A172 (cell line): ENCODE data around the gene PPARD. TPM values are rescaled to one million over a fixed set of nuclear protein-coding genes. Genes with fewer than 3 reads are reported as not detected.

Experiments
- DNase-seq: peaks from one replicate; pipeline ENCODE4 v3.0.0-alpha.2; 2015; ENCODE audit warnings: low spot score
- total RNA-seq: library from RNA; depleted of rRNA; stranded (reverse); fragments of >200 nt; shearing (Covaris generic); gene quantifications from 2 replicates; pipeline ENCODE4 v1.2.3, GENCODE V29; 2014; rRNA removed

The PPARD gene
- total RNA-seq, 1 experiment from 2014 or later, result 7.2 TPM

DNA sequence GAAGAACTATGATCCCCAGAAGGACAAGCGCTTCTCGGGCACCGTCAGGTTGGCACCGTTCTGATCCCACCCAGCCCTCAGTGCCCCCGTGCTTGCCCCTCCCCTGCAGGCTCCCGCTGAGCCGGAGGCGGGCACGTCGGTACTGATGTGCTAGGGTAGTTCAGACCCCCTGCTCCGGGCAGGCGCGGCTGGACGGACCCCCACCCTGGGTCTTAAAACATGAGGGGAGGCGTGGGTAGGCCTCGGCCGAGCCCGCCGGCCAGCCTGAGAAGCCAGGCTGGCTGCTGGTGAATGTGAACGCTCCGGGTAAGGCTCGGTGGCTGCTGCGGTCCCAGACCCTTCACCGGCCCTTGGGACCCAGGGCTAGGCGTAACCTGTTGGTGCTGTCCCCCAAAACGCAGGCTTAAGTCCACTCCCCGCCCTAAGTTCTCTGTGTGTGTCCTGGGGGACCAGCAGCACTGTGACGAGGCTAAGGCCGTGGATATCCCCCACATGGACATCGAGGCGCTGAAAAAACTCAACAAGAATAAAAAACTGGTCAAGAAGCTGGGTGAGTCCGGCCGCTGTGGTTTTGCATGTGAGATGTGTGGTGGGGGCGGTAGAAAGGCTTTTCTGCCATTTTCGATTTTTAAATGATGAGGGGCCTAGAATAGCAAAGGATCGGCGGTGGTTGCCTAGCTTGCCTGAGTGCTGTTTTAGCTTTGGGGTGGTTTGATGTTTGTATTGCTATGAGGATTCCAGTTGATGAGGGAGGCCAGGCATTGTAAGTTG lies 126.8 kb downstream of the PPARD start:
- no peak for DNase-seq

DNA sequence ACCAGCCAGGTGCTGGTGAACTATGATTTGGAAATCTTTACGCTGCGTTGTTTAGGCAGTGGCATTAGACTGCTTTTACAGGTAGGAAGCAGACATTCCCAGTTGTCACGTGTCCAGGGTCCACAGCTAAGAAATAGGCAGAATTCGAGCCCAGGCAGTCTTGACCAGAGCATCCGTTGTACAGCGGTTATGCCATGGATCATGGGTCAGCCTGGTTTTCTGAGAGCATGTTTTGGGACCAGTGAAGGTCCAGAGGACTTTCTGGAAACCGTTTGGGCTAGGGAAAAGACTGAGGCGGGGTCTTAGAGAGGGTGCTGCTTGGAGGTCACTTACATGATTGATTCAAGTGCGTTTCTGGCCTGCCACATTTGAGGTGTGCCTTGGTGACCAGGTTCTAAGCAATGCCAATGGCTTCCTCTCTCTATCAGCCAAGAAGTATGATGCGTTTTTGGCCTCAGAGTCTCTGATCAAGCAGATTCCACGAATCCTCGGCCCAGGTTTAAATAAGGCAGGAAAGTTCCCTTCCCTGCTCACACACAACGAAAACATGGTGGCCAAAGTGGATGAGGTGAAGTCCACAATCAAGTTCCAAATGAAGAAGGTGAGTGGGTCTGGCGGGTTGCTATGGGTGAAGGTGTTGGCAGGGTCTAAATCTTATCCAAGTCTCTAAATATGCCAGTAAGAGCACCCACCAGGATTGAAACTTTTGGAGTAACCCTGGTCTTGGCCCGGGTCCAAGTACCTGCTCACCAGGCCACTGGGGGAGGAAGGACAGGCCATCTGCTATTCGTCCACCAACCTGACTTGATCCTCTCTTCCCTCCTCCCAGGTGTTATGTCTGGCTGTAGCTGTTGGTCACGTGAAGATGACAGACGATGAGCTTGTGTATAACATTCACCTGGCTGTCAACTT lies 127.6 kb downstream of the PPARD start:
- DNase-seq, result no peak

DNA sequence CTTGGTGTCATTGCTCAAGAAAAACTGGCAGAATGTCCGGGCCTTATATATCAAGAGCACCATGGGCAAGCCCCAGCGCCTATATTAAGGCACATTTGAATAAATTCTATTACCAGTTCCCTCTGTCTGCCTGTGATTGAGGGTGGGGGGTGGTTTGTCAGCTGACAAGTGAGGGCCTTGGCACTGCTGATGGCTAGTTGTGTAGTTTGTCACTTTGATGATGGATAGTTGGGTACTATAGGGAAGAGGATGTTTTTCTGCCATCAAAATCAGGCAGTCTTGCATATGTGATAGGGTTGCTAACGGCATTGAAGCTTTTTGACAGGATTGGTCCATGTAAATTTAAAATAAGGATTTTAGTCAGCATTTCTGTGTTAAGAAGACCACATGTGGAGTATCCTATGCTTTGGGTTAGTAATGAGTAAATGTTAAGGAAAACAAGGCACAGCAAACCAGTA lies 128.3 kb downstream of the PPARD start:
- DNase-seq, result no peak

DNA sequence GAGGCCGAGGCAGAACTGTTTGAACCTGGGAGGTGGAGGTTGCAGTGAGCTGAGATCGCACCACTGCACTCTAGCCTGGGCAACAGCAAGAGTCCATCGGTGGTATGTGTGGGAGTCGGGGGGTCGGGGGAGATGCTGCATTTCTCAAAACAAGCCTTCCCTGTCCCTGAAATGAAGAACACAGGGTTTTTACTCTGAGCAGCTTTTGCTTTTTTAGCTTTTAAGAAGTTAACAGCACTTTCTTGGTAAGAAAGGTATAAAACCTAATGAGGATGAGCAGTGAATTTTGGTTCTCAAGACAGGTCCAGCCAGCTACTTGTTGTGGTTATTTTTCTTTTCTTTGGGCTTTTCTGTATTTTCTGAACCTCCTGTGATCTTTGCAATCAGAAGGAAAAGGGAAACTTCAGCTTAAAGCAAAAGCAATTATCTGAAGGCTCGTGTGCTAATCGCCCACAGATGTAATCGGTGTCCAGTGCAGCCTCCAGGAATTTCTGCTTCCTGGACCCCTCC lies 129.5 kb downstream of the PPARD start:
- DNase-seq, result no peak

DNA sequence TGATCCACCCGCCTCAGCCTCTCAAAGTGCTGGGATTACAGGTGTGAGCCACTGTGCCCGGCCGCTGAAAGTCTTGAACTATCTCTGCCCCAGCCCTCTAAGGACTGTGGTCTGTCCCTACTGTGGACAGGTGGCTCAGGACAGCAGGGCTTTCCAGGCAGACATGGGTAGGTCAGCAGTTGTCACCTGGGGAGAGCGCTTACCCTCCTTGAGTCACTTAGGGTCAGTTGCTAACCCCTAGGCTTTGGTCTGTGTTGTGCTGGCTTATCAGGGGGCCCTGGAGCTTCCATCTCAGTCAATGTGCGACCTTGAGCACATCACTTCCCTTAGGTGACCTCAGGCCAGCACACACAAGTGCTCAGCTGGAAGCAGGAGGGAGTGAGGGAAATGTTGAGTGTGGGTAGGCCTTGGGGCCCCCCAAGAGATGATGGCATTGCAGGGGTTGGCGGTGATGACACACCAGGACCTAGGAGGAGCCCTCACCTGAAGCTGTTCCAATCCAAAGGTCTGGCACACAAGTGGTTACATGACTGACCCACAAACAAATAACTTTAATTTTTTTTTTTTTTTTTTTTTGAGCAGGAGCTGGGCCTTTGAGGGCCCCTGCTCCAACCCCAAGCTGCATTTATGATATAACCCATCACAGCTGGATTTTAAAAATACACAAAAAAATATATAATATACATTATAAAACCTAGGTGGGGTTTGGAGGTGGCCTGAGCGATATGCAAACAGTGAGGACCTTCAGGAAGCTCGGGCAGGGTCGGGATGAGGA lies 130.9 kb downstream of the PPARD start:
- DNase-seq, result no peak

DNA sequence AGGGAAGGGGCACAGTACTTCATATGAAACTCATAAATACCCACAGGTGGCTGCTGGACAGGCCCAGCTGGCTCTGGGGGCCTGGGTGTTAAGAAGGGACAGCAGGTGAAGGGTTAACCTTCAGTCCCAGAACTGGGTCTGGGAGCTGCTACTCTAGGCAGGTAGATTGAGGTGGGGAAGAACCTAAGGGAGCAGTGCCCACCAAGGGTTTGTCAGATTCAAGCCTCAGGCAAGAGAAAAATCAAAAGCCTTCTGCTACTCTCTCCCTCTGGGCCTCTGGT lies 131.4 kb downstream of the PPARD start:
- DNase-seq, result no peak

DNA sequence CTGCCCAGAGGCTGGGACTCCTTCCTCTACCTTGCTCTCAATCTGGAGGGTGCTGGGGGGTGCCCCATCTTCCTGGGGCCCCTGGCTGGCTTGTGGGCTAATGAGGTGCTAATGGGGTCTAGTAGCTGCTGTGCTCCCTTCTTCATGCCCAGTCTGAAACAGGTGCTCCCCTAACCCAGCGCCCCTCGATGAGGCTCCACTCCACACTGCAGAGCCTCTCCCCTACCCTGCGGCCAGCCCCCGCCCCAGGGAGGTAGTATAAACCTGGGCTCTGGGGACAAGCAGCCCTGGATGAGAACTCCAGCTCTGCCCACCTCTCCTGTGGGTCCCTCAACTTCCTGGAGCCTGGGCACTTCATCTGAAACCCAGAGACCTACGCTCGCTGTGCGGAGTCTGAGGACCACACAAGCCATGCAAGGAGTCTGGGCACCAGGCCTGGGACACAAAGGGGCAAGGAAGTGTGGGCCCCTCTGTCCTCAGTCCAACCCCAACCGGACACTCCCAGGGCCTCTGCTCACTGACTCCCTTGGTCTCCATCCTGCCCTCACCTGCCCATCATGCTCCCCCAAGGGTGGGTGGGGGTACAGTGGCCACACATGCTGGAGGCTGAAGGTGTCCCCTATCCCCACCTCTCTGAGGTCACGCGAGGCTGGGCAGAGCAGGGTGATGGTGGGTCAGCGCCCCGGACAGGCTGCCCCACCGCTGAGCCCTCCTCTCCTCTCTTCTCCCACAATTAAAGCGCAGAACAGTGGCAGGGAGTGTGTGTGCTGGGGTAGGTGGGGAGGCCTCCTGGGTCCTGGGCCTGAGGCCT lies 132.0 kb downstream of the PPARD start:
- DNase-seq, result no peak

DNA sequence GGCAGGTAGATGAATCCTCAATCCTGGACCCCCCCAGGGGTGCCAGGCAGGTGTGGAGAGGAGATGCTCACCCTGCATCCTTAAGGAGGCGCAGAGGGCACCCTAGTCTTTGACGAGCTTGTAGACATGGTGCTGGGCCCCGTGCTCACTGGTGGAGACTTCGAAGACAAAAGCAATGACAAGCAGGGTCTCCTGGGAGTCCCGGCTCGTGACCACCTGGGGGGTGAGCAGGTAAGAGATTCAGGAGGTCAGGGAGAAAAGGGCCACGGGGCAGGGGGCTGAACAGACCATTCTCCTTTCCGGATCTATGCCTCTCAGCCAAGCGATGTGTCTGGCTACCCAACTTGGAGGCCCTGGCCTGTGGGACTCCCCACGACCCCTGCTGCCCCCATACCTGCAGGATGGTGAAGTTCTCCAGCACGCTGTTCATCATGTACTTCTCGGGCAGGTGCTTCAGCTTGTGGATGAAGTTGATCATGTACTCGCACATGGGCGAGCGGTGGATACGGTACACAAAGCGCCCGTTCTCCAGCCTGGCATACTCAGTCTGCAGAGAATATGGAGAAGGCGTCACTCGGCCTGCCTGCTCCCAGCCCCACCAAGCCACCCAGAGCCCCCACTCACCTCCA lies 132.7 kb downstream of the PPARD start:
- DNase-seq, result no peak

DNA sequence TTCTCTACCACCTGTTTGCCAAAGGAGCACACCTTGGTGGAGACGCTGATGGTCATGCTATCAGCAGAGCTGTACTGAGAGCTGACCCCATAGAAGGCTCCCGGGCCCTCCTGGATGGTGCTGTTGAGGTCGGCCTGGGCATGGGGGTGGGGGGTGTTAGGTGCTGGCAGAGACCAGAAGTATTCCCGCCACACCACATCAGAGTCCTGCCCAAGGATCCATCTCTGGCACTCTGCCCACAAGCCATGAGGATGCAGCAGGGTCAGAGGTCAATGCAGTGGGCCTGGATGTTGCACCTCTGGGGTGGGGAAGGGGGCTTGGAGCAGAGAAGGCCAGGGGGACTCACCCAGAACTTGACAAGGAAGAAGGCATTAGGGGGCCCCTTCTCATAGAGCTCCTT lies 133.2 kb downstream of the PPARD start:
- no peak for DNase-seq

DNA sequence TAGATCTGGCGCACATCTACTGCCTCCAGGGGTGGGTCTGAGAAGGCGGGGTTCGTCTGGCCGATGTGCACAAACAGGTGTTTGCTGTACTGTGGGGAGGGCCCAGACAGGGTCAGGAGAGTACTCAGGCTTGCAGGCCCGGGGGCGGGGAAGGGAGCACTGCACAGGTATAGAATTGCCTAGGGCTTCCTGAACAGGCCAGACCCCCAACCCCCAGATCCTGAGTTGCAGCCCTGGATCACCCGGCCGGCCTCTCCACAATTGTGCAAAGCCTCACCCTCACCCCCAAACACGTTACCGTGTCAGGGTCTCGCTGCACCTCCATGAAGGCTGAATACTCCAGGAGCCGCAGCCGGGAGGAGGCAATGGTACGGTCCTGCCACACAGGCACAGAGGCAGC lies 133.6 kb downstream of the PPARD start:
- DNase-seq, result no peak

DNA sequence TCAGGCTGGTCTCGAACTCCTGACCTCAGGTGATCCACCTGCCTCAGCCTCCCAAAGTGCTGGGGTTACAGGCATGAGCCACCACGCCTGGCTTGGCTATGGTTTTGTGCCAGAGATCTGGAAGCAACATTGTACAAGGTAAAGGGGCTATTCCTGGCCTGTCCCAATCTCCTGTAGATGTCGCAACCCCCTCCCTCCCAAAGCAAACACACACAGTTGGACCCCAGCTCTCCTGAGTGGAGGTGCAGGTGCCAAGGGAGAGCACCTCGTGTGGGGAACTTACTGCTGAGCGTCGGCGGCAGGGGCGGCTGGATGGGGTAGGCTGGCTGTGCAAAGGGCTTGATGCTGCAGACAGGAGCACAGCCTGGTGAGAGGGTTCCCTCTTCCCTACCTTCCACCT lies 134.7 kb downstream of the PPARD start:
- no peak for DNase-seq

Other genes starting within 250 kb of the PPARD start
- gene TCP11, start 201.2 kb upstream of the PPARD start, total RNA-seq, result not detected in 2 replicates
- gene SCUBE3, start 128.6 kb upstream of the PPARD start, total RNA-seq, result 0.69 and 0.88 TPM in 2 replicates
- 12.8 and 14.1 TPM in 2 replicates for gene ZNF76, start 82.8 kb upstream of the PPARD start, total RNA-seq
- gene DEF6, start 44.7 kb upstream of the PPARD start, total RNA-seq, result not detected in 2 replicates
- gene FANCE, start 109.8 kb downstream of the PPARD start, total RNA-seq, result 11.4 and 13.9 TPM in 2 replicates
- 1,014 and 1,151 TPM in 2 replicates for gene RPL10A, start 125.8 kb downstream of the PPARD start, total RNA-seq
- 10.9 and 12.3 TPM in 2 replicates for gene TEAD3, start 154.5 kb downstream of the PPARD start, total RNA-seq
- gene TULP1, start 170.3 kb downstream of the PPARD start, total RNA-seq, result not detected in 2 replicates